22Rv1 (cell line): ENCODE measurements around the gene TOM1L1.

ENCODE experiments used
- H3K27ac ChIP-seq: fragments of 450-650 bp; 2 replicates; pipeline ENCODE4 v1.5.1; 2017
- CTCF ChIP-seq: fragments of 450-650 bp; IDR thresholded peaks from 2 replicates; pipeline ENCODE4 v1.5.1; 2017; ENCODE audit warnings: mild to moderate bottlenecking
- ZFX ChIP-seq: fragments of 450-650 bp; IDR thresholded peaks from 2 replicates; pipeline ENCODE4 v1.6.1; 2017; ENCODE audit warnings: antibody characterized with exemption, borderline replicate concordance

The TOM1L1 gene

DNA sequence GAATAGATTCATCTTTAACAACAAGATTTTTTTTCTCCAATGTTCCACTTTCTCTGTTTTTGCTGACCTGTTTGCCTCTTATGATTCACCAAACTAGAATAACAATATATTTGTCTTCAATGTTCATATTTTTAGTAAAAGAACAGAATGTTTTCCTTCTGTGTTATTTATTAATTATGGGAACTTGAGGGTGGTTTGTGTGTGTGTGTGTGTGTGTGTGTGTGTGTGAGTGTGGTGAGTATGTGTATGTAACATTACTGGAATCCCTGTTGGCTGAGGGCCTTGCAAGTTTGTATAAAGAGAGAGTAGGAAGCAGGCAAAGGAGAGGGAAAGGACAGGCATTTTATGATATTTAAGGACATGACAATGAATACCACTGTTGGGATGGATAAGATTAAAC, 81.7 kb downstream of the TOM1L1 start:
- TF ChIP-seq CTCF, result no peak
- TF ChIP-seq ZFX, result no peak

GRCh38 chr17:54983260-54983659, 82.6 kb downstream of the TOM1L1 start:
- TF ChIP-seq CTCF, result no peak
- TF ChIP-seq ZFX, result no peak
- no peak overlapping the region for H3K27ac ChIP-seq

More for the DNA sequence above, 81.7 kb downstream of the TOM1L1 start:
- no peak overlapping the region for H3K27ac ChIP-seq

GRCh38 chr17:54985476-54985875, 84.8 kb downstream of the TOM1L1 start:
- no peak overlapping the region for H3K27ac ChIP-seq

DNA sequence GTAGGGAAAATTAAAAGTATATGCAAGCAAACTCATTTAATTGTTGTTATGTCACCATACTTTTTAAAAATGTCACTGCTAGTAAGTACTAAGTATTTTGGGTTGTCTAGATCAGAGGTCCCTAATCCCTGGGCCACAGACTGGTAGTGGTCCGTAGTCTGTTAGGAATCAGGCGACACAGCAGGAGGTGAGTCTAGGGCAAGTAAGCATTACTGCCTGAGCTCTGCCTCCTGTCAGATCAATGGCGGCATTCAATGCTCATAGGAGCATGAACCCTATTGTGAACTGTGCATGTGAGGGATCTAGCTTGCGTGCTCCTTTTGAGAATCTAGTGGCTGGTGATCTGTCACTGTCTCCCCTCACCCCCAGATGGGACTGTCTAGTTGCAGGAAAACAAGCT, 89.5 kb downstream of the TOM1L1 start:
- H3K27ac ChIP-seq, result no peak overlapping the region
- TF ChIP-seq ZFX (no peak), CTCF (no peak)

More at GRCh38 chr17:54985476-54985875, 84.8 kb downstream of the TOM1L1 start:
- no peak for TF ChIP-seq CTCF
- TF ChIP-seq ZFX, result no peak

- no peak for TF ChIP-seq ZFX
- no peak for TF ChIP-seq CTCF
Measured at GRCh38 chr17:54991567-54991966, 90.9 kb downstream of the TOM1L1 start.

GRCh38 chr17:54992797-54993639, 92.4 kb downstream of the TOM1L1 start:
- peak; percentile 81 for TF ChIP-seq CTCF
- no peak for TF ChIP-seq ZFX
- no peak overlapping the region for H3K27ac ChIP-seq

More at GRCh38 chr17:54991567-54991966, 90.9 kb downstream of the TOM1L1 start:
- no peak overlapping the region for H3K27ac ChIP-seq

- no peak overlapping the region for H3K27ac ChIP-seq
Measured at GRCh38 chr17:54996441-54996840, 95.8 kb downstream of the TOM1L1 start.

More at GRCh38 chr17:54996441-54996840, 95.8 kb downstream of the TOM1L1 start:
- TF ChIP-seq CTCF (no peak), ZFX (no peak)
